ENCODE measurements around the gene PPP2R2C. TPM values are rescaled to one million over a fixed set of nuclear protein-coding genes. Genes with fewer than 3 reads are reported as not detected.

The PPP2R2C gene
- polyA plus RNA-seq, 1 of the 3 experiments (the other 2 are of a cell fraction): 0.21 TPM

DNA sequence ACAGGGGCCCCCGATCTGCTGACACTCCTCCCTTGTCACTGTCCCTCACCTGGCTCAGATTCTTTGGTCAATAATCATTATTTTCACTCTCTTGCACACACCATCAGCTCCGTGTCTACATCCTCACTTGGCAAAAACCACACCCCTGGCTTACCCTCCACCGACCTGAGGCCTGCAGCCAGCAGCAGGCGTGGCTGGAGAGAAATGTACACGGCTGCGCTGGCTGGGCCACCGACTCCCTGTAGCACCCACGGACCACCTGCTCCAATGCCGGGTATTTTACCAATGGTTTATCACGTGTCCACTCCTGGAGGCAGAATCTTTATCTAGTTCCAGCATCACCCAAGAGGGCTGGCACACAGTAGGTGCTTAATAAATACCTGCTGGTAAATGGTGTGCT lies 104.3 kb downstream of the PPP2R2C start:
- Histone ChIP-seq H3K27ac (ENCODE audit: low read depth in 2 of 2, low read length in 1 of 2) (no peak overlapping the region), H3K79me2 (ENCODE audit: insufficient read depth) (no peaks in the 10 kb centered on the region), H3K36me3 (replicated peaks in 1 of 2; ENCODE audit: control insufficient read depth in 1 of 2, insufficient read depth in 2 of 2, low read length in 1 of 2) (no peaks in the 10 kb centered on the region), H2AFZ (ENCODE audit: low read depth) (no peak overlapping the region), H3K9me2 (no peaks in the 10 kb centered on the region), H3K4me1 (ENCODE audit: control insufficient read depth in 1 of 2, insufficient read depth in 2 of 2, low read depth in 1 of 2, low read length in 1 of 2) (no peaks in the 10 kb centered on the region), H4K20me1 (ENCODE audit: insufficient read depth) (no peaks in the 10 kb centered on the region), H3K9ac (no peak overlapping the region), H3K9me3 (no peaks in the 10 kb centered on the region), H3K27me3 (ENCODE audit: insufficient read depth) (no peaks in the 10 kb centered on the region; the same call in 1 of the 2 replicates), H3K4me2 (no peak overlapping the region), H3F3A (replicated peaks; ENCODE audit: insufficient read depth) (no peaks in the 10 kb centered on the region), H3K4me3 (ENCODE audit: low read depth in 2 of 2, low read length in 1 of 2) (no peak overlapping the region)
- no peak for DNase-seq
- POLR2A ChIA-PET: no interaction called here
- CTCF ChIA-PET: no interaction called here
- WGBS (ENCODE audit: low lambda C conversion rate): 51% methylated on average over 10 of the region's 10 CpGs
- TF ChIP-seq EP300 (IDR thresholded peaks at IDR 0.05; ENCODE audit: borderline replicate concordance in 1 of 2, low read depth in 1 of 2, low read length in 1 of 2) (no peak), MXI1 (IDR thresholded peaks at IDR 0.05; ENCODE audit: low read depth, low read length) (no peak), RFX5 (IDR thresholded peaks at IDR 0.05; ENCODE audit: low read length) (no peak), ELF1 (IDR thresholded peaks at IDR 0.05) (no peak), NFIC (IDR thresholded peaks at IDR 0.05; ENCODE audit: borderline replicate concordance) (no peak), FOXJ3 (CRISPR knock-in tag; IDR thresholded peaks at IDR 0.05) (no peak), GATA2 (CRISPR knock-in tag; IDR thresholded peaks at IDR 0.05) (no peak), RCOR1 (IDR thresholded peaks at IDR 0.05; ENCODE audit: low read length) (no peak), CHD2 (IDR thresholded peaks at IDR 0.05; ENCODE audit: low read length, partially characterized antibody) (no peak), FOXM1 (IDR thresholded peaks at IDR 0.05; ENCODE audit: low read depth) (no peak), JUND (IDR thresholded peaks at IDR 0.05) (no peak), EZH2phosphoT487 (IDR thresholded peaks at IDR 0.05; ENCODE audit: borderline replicate concordance, low read depth) (no peak), MEF2A (IDR thresholded peaks at IDR 0.05; ENCODE audit: borderline replicate concordance, low read depth) (no peak), FOSL2 (IDR thresholded peaks at IDR 0.05; ENCODE audit: borderline replicate concordance, low read depth) (no peak)
- TF ChIP-seq, protein P1, sequence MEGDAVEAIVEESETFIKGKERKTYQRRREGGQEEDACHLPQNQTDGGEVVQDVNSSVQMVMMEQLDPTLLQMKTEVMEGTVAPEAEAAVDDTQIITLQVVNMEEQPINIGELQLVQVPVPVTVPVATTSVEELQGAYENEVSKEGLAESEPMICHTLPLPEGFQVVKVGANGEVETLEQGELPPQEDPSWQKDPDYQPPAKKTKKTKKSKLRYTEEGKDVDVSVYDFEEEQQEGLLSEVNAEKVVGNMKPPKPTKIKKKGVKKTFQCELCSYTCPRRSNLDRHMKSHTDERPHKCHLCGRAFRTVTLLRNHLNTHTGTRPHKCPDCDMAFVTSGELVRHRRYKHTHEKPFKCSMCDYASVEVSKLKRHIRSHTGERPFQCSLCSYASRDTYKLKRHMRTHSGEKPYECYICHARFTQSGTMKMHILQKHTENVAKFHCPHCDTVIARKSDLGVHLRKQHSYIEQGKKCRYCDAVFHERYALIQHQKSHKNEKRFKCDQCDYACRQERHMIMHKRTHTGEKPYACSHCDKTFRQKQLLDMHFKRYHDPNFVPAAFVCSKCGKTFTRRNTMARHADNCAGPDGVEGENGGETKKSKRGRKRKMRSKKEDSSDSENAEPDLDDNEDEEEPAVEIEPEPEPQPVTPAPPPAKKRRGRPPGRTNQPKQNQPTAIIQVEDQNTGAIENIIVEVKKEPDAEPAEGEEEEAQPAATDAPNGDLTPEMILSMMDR (IDR thresholded peaks at IDR 0.05): no peak
- TF ChIP-seq, protein P2, sequence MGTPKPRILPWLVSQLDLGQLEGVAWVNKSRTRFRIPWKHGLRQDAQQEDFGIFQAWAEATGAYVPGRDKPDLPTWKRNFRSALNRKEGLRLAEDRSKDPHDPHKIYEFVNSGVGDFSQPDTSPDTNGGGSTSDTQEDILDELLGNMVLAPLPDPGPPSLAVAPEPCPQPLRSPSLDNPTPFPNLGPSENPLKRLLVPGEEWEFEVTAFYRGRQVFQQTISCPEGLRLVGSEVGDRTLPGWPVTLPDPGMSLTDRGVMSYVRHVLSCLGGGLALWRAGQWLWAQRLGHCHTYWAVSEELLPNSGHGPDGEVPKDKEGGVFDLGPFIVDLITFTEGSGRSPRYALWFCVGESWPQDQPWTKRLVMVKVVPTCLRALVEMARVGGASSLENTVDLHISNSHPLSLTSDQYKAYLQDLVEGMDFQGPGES (IDR thresholded peaks at IDR 0.05; ENCODE audit: low read depth, low read length): no peak
- TF ChIP-seq, protein P3, sequence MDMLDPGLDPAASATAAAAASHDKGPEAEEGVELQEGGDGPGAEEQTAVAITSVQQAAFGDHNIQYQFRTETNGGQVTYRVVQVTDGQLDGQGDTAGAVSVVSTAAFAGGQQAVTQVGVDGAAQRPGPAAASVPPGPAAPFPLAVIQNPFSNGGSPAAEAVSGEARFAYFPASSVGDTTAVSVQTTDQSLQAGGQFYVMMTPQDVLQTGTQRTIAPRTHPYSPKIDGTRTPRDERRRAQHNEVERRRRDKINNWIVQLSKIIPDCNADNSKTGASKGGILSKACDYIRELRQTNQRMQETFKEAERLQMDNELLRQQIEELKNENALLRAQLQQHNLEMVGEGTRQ (IDR thresholded peaks at IDR 0.05; ENCODE audit: borderline replicate concordance, low read depth, low read length): no peak
- TF ChIP-seq, protein P4, sequence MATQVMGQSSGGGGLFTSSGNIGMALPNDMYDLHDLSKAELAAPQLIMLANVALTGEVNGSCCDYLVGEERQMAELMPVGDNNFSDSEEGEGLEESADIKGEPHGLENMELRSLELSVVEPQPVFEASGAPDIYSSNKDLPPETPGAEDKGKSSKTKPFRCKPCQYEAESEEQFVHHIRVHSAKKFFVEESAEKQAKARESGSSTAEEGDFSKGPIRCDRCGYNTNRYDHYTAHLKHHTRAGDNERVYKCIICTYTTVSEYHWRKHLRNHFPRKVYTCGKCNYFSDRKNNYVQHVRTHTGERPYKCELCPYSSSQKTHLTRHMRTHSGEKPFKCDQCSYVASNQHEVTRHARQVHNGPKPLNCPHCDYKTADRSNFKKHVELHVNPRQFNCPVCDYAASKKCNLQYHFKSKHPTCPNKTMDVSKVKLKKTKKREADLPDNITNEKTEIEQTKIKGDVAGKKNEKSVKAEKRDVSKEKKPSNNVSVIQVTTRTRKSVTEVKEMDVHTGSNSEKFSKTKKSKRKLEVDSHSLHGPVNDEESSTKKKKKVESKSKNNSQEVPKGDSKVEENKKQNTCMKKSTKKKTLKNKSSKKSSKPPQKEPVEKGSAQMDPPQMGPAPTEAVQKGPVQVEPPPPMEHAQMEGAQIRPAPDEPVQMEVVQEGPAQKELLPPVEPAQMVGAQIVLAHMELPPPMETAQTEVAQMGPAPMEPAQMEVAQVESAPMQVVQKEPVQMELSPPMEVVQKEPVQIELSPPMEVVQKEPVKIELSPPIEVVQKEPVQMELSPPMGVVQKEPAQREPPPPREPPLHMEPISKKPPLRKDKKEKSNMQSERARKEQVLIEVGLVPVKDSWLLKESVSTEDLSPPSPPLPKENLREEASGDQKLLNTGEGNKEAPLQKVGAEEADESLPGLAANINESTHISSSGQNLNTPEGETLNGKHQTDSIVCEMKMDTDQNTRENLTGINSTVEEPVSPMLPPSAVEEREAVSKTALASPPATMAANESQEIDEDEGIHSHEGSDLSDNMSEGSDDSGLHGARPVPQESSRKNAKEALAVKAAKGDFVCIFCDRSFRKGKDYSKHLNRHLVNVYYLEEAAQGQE (IDR thresholded peaks at IDR 0.05; ENCODE audit: low read depth, low read length): no peak
- TF ChIP-seq, protein P5, sequence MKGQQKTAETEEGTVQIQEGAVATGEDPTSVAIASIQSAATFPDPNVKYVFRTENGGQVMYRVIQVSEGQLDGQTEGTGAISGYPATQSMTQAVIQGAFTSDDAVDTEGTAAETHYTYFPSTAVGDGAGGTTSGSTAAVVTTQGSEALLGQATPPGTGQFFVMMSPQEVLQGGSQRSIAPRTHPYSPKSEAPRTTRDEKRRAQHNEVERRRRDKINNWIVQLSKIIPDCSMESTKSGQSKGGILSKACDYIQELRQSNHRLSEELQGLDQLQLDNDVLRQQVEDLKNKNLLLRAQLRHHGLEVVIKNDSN (IDR thresholded peaks at IDR 0.05; ENCODE audit: borderline replicate concordance, low read depth): no peak

Measured in SK-N-SH (cell line).